ENCODE results near the gene FGD2. TPM values are rescaled to one million over a fixed set of nuclear protein-coding genes. Genes with fewer than 3 reads are reported as not detected.

Gene FGD2
- total RNA-seq, 1 experiment from 2014 or later = 0.13 TPM

DNA sequence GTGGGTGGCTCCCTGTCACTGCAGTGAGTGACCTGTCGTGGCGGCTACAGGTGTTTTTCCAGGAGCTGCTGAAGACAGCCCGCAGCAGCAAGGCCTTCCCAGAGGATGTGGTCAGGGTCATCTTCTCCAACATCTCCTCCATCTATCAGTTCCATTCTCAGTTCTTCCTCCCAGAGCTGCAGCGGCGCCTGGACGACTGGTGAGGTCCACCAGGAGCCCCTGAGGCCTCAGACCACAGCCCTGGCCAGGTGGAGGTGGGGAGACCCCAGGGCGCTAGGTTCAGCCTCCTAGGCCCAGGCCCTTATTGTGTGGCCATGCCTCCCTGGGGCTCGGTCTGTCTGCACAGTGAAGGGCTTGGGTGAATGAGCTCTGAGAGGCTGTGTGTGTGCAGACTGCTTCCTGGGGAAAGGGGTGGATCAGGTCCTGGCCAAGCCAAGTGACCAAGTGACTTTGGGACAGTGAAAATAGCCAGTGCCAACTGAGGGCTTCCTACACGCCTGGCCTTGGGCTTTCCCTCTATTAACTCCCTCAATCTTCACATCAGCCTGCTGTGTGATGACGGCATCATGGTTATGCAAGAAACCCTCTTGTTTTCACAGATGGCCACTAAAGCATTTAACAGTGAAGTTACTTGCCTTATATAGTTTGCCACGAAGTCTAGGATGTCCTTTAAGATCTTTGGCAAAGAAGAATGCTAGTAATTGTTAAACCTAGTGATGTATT, 6.4 kb downstream of the FGD2 start:
- no peak overlapping the region for H3K23ac ChIP-seq (ENCODE audit: insufficient read length, low read depth, low read length)
- H3K9me3 Mint-ChIP-seq = peaks cover 0 to 4% of the 10 kb centered on the region in 2 experiments; a peak in 1 of 5 replicates
- H3K79me1 ChIP-seq (ENCODE audit: insufficient read depth, low read depth, low read length, poor library complexity, severe bottlenecking) = no peaks in the 10 kb centered on the region
- H2BK15ac ChIP-seq (ENCODE audit: low read depth, low read length) = no peak overlapping the region
- H3K14ac ChIP-seq (ENCODE audit: insufficient read depth, low read length) = no peak overlapping the region
- DNase-seq = no peak
- no peak overlapping the region for H3K4me3 Mint-ChIP-seq
- H2BK120ac ChIP-seq (ENCODE audit: low read depth, low read length, poor library complexity, severe bottlenecking) = no peak overlapping the region
- H4K8ac ChIP-seq (replicated peaks; ENCODE audit: insufficient read length, low read depth, low read length) = no peak overlapping the region
- peaks cover 0 to 6% of the 10 kb centered on the region in 2 experiments; a peak in 1 of 4 replicates for H3K4me1 Mint-ChIP-seq
- H3K56ac ChIP-seq (ENCODE audit: insufficient read length, low read depth, low read length) = no peak overlapping the region
- H3K18ac ChIP-seq (ENCODE audit: insufficient read length, low read depth, low read length) = no peak overlapping the region
- no peak overlapping the region for H3K4me2 ChIP-seq (ENCODE audit: insufficient read depth, insufficient read length, low read length)
- H2AK5ac ChIP-seq (ENCODE audit: insufficient read length, low read length) = no peak overlapping the region
- no peak overlapping the region for H4K5ac ChIP-seq (ENCODE audit: insufficient read length, low read depth, low read length)
- H3K36me3 Mint-ChIP-seq (ENCODE audit: insufficient read depth in 1 of 3, low read depth in 3 of 3) = no peaks in the 10 kb centered on the region
- H2BK12ac ChIP-seq (ENCODE audit: insufficient read length, low read depth, low read length) = no peak overlapping the region
- no peak overlapping the region for H3K4ac ChIP-seq (ENCODE audit: low read depth, low read length)
- no peaks in the 10 kb centered on the region for H3K23me2 ChIP-seq (ENCODE audit: insufficient read length, low read depth, low read length, poor library complexity, severe bottlenecking)
- H3K79me2 ChIP-seq (ENCODE audit: insufficient read depth, low read length) = no peaks in the 10 kb centered on the region
- no peak overlapping the region for H3K27ac ChIP-seq (ENCODE audit: insufficient read length, low read depth, low read length)
- no peak overlapping the region for H4K91ac ChIP-seq (ENCODE audit: insufficient read length, low read depth, low read length)
- H3K27ac Mint-ChIP-seq = no peak overlapping the region
- no peaks in the 10 kb centered on the region for H4K20me1 ChIP-seq (ENCODE audit: control insufficient read depth, insufficient read depth, insufficient read length)
- WGBS (ENCODE audit: extremely low coverage, insufficient read length, low lambda C conversion rate) = no CpG with 5 or more reads among the region's 11 CpGs
- H3K9ac ChIP-seq (ENCODE audit: extremely low read depth, insufficient read length, low read length) = no peak overlapping the region
- no peaks in the 10 kb centered on the region for H3K27me3 Mint-ChIP-seq (ENCODE audit: low read depth)
- H3K27me3 ChIP-seq (ENCODE audit: insufficient read depth, low read length) = no peaks in the 10 kb centered on the region
- H2BK5ac ChIP-seq (ENCODE audit: insufficient read length, low read length) = no peak overlapping the region
- no peaks in the 10 kb centered on the region for H3K4me1 ChIP-seq (ENCODE audit: insufficient read depth, low read length)
- H3T11ph ChIP-seq (ENCODE audit: low read length) = no peak overlapping the region
- TF ChIP-seq CTCF (conservative IDR thresholded peaks at IDR 0.05) = no peak
- H3K9me3 ChIP-seq (ENCODE audit: control insufficient read depth, low read depth, low read length) = no peaks in the 10 kb centered on the region
- H2AFZ ChIP-seq (ENCODE audit: low read length) = no peak overlapping the region
- no peak overlapping the region for H2BK20ac ChIP-seq (ENCODE audit: low read depth, low read length, poor library complexity, severe bottlenecking)
